Hepatocyte (in vitro differentiated cells): ENCODE results near the gene CD70.

ENCODE experiments used
- EZH2 ChIP-seq: fragments of 200-600 bp; sonication (generic); IDR thresholded peaks from 2 replicates; pipeline ENCODE4 v1.6.1; 2016; ENCODE audit warnings: antibody characterized with exemption, mild to moderate bottlenecking, borderline replicate concordance
- EZH2phosphoT487 ChIP-seq: fragments of 200-600 bp; sonication (generic); IDR thresholded peaks from one replicate; pipeline ENCODE4 v1.6.1; 2018; ENCODE audit warnings: antibody characterized with exemption, mild to moderate bottlenecking, low read depth, moderate library complexity; ENCODE audit not compliant: unreplicated experiment, severe bottlenecking

DNA sequence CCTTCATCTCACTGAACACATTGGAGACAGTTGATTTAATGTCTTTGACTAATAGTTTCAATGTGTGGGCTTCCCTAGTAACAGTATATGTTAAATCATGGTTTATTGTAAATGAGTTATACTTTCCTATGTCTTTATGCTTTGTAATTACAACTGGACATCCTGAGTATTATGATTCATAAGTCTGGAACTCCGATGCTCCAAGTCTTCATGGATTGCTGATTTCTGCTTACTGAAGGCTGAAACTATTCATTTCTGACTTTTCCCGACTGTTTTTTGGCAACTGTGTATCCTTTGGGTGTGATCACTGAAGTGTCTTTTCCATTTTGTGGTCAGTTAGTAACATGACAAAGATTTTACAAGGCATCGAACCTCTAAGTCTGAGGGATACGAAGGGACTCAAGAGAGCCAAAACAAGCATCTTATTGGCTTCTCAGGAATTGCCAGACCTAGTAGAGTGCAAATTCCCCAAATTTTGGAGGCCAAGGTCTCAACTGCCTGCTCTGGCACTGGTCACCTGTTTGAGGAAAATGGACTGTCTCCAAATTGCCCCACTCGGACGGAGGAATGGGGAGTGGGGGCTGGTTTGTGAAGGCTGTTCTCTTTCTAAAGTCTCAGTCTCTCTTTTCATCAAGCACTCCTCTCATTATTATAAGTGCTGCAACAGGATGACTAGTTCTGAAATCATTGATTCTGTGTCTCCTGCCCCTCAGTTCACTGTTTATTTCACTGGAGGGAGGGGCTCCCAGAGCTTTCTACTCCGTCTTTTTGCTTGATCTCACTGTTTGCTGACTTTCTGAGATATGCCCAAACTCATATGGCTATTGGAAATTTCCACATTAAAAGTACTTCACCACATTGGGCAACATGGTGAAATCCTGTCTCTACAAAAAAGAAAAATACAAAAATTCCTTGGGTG, 20.2 kb upstream of the CD70 start:
- no peak for TF ChIP-seq EZH2
- no peak for TF ChIP-seq EZH2phosphoT487
